Activated T-cell treated with anti-CD3 and anti-CD28 coated beads, Interleukin-2, amount 50 U/mL, for 1 hour (primary cell): ENCODE data around the gene BCAS3.

Experiments
- DNase-seq: peaks from one replicate; pipeline ENCODE4 v3.0.0-alpha.2; 2020

Gene BCAS3

GRCh38 chr17:61330174-61331150, 652.8 kb downstream of the BCAS3 start:
- no peak for DNase-seq

- no peak for DNase-seq
Observed at GRCh38 chr17:61331178-61331577, 653.5 kb downstream of the BCAS3 start.

GRCh38 chr17:61331886-61332285, 654.2 kb downstream of the BCAS3 start:
- no peak for DNase-seq

DNA sequence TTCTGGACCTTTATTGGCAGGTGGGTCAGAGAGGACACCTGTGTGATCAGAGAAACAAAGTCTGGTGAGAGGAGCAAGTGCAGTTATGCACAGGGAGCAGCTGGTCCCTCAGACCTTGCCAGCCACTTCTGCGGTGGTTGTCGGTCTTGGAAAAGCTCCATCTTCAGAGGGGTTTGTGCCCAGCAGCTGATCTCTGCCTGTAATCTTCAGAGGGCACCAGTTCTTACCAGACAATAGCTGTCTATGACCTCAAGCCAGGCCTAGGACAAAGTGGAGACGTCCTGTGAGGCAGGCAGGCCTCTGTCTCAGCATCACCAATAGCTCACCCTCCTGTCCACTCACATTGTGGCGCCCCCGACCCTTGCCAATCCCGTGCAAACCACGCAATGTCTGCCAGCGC, 655.5 kb downstream of the BCAS3 start:
- no peak for DNase-seq

DNA sequence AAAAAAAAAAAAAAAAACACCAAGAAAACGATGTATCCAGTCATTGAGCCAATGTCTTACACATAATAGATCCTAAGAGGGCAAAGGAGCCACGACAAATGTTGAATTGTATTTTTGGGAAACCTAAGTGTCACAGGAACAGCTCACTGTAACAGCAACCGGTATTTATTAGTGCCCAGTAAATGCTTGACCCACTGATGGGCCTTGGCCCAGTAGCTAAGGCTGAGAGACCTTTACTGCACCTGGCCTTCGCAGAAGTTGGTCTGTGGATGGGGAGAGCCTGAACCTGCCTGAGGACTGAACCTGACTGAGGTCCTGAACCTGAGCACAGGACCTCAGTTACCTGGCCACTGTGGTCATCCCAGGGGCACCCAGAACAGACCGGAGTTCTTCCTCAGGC, 657.0 kb downstream of the BCAS3 start:
- no peak for DNase-seq

DNA sequence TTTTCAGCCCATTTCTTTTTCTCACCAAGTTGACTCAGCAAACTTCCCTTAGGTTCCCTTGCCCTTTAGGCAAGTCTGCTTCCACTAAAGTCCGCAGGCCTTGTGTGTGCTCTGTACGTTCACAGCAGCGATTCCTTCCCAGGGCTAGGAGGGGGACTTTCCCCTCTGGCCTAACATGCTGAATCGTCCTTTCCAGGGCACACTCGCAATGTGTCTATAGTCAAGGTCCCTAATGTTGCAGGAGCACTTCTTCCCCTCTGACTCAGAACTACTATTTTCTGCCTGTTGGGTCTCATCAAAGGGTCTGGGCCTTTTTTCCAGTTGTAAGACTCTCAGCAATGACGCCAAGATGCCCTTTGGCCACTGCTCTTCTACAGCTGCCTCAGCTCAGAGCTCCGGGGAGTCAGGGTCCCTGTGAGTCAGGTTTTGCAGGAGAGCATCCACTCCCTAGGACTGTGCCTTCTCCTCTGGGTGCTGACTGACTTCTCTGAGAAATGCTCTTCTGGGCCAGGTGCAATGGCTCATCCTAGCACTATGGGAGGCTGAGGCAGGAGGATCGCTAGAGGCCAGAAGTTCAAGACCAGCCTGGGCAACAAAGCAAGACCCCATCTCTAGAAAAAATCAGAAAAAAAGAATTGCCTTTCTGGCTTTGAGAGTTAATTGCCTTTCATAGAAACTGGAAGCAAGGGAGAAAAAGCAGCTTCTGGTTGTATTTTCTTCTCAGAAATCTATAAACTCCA, 657.6 kb downstream of the BCAS3 start:
- DNase-seq = no peak

GRCh38 chr17:61335845-61336655, 658.4 kb downstream of the BCAS3 start:
- no peak for DNase-seq

DNA sequence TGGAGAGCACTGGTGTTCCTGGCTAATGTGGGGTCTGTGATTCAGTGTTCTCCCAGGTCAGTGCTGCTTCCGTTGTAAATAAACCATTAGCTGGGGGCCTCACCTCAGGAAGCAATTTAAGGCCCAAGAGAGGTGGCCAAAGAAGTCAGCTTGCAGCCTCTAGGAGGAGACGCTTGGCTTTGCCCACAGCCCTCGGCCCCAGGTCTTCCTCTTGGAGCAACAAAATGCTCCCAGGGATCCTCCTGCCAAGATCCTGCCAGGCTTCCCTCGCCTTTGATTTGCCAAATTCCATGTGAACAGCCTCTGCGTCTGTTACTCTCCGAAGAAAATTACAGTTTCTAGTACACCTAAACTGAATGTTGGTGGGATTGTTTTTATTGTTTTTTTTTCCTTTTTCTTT, 659.6 kb downstream of the BCAS3 start:
- no peak for DNase-seq

- DNase-seq = no peak
Observed at GRCh38 chr17:61338000-61338798, 660.5 kb downstream of the BCAS3 start.

DNA sequence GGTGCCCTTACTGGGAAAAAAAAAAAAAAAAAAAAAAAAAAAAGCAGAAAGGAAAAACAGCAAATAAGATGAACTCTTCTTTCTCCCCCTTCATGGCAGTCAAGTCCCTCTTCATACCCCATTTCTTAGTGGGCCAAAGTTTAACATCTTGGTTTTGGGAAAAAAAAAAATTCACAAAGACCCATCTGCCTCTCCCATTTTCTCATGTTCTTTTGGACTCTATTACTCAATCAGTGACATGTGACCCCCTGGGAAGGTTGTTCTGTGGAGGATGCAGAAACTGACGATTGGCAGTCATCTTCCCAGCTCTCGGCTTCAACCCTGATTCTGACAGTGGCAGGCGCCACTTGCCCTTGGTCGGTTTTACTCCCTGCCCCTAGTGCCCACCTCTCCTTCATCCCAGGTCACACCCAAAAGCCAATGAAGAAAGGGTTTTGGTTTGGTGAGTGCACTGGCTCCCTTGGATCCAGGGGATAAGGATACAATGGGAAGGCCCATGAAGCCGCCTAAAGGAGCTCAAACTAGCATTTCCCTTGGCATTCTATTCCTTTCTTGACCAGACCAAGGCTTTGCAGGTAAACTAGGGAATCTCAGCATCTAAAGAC, 661.3 kb downstream of the BCAS3 start:
- DNase-seq = no peak

- DNase-seq = no peak
Observed at GRCh38 chr17:61340431-61341209, 663.0 kb downstream of the BCAS3 start.

DNA sequence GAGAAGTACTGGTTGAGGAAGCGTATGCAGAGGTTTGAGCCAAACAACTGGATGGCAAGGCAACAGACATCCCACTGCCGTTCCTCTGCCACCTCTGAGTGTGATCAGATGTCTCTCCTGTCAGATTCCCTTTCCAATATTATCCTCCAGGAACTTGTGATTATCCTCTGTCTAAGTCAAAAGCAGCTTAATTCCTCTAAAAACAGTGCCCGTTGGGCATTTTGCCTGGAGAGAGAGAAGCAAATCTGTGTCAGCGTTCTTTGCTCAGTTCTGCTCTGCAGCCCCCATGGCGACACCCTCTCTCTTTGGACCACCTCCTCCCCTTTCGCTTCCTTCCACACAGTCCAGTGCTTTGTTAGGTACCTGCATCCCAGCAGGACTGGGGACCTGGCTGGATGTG, 665.9 kb downstream of the BCAS3 start:
- no peak for DNase-seq

GRCh38 chr17:61345061-61345460, 667.4 kb downstream of the BCAS3 start:
- no peak for DNase-seq

- DNase-seq = no peak
Observed at GRCh38 chr17:61345825-61346666, 668.4 kb downstream of the BCAS3 start.

DNA sequence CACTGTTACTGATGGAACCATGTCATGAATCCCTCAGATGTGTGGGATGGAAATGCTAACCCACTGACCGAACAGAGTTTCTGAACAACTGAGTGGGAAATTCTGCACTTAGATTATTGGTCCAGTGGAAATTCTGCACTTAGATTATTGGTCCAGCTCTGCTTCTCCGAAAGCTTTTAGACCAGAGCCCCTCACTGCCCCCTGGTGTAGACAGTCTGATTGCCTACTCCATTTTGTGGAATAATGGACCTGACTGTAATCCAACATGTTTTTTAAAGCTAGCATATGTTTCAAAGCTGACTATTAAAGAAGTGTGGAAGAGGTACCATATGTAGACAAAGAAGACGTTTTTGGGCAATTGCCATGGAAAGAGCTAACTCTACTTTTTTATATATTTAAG, 671.7 kb downstream of the BCAS3 start:
- no peak for DNase-seq

DNA sequence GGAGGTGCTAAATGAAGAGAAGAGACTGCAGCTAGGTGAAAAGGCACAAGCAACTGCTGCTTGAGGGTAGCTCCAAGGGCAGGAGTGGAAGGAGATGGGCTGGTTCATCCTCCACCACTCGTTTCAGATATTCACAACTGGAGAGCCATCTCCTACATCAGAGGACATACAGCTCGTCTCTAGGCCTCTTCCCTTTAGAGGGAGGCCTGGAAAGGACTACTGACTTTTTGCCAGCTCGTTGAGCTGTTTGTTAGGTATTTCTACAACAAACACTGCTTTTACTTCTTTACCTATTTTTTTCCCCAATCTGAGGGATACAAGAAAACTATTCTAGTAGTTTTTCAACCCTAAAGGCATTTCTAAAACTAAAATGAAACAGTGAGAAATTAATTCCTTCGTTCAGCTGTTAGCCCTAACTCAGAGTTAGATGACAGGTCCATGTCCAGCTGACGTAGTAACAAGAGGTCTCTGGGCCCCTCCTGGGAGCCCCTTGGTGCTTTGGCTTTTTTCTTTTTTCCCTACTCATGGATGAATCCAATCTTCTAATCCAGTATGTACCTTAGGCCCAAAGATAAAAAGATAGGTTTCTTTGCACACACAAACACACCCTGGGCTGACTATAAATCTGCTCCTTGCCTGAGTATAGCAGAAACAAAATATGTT, 674.2 kb downstream of the BCAS3 start:
- DNase-seq = no peak

- no peak for DNase-seq
Observed at GRCh38 chr17:61352408-61352770, 674.7 kb downstream of the BCAS3 start.

- no peak for DNase-seq
Observed at GRCh38 chr17:61352781-61353491, 675.3 kb downstream of the BCAS3 start.

DNA sequence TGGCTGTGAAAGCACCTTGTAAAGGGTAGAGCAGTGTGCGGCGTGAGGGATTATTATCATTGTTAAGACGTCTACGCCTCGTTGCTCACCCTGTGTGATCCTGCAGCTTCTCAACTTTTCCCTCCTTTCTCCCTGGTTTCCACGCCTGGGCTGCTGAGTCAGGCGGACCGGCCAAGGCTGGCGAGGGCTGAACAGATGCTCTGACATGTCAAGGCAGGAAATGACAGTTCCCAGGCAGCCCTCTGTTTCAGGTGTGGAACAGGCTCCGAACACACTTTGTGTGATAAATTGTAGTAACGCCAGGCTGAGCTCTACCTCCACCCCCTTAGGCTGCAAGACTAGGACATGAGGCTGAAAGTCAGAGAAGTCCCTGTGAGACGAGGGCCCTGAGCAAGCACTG, 676.0 kb downstream of the BCAS3 start:
- DNase-seq = no peak
